Measurements from ENCODE around the gene F3. TPM values are rescaled to one million over a fixed set of nuclear protein-coding genes. Genes with fewer than 3 reads are reported as not detected.

F3 gene
- total and polyA plus RNA-seq, 9 of the 15 experiments (the other 6 are each of a cell fraction or from before 2014, with no cell fraction given): 0.24 to 0.28 TPM; not detected in 7

DNA sequence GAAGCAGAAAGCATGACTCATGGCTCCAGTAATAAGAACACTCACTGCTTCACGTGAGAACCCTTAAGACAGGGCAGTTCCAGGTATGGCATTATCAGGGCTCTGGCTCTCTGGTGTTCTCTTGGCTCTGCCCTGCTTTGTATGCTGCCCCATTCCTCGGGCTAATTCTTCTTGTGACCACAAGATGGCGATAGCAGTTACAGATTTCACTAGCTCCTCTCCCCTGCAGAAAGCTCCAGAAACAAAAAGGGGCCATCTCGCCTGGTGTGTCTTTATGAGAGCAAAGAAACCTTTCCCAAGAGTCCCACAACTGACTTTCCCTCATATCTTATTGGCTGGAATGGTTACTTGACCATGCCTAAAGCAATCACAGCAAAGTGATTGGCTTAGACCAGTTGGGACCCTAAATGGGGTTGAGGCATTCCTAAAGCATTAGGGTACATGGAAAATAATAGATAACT is 60.1 kb downstream of the F3 start:
- H3K79me2 ChIP-seq (ENCODE audit: control insufficient read depth, insufficient read depth, low read length): no peaks in the 10 kb centered on the region
- CTCF ChIA-PET (ENCODE audit: low intra/inter-chr PET ratio): interaction anchor here (3.9 kb wide), 1 partner anchor 324 kb away, joined by 25 read pairs; no protein-coding TSS in a partner anchor
- H2AFZ ChIP-seq (ENCODE audit: low read depth, low read length): no peak overlapping the region
- no peaks in the 10 kb centered on the region for H3K27me3 ChIP-seq (ENCODE audit: control insufficient read depth in 2 of 2, insufficient read depth in 2 of 2, low read length in 2 of 2)
- in situ Hi-C loops (cut with MboI) (no loop called here), intact Hi-C loops (cut with micrococcal nuclease) (loop anchor here (1.0 kb wide), 2 partner anchors 321 to 562 kb away; no protein-coding TSS in a partner anchor)
- no peak overlapping the region for H3K4me2 ChIP-seq (ENCODE audit: insufficient read depth, low read length)
- H3K36me3 ChIP-seq (ENCODE audit: control insufficient read depth, insufficient read depth, low read length): no peaks in the 10 kb centered on the region; the same call in 2 of the 3 replicates
- POLR2A ChIA-PET: interaction anchor here (1.0 to 1.5 kb wide), 3 partner anchors 15 to 327 kb away, joined by 4 to 5 read pairs (median 5); no protein-coding TSS in a partner anchor
- ATAC-seq: peak; percentile 96
- 5% methylated on average over 4 of the region's 4 CpGs for WGBS (ENCODE audit: insufficient coverage, low coverage, missing lambda C conversion rate)
- no peak overlapping the region for H3K9ac ChIP-seq (ENCODE audit: insufficient read depth in 1 of 2, low read depth in 2 of 2, low read length in 2 of 2)
- H3K27ac ChIP-seq (ENCODE audit: extremely low read depth, low read depth, low read length): no peak overlapping the region
- BruUV-seq (replicated peaks): no TSS peak
- no peaks in the 10 kb centered on the region for H3K4me1 ChIP-seq (replicated peaks in 1 of 2; ENCODE audit: control insufficient read depth in 2 of 2, insufficient read depth in 2 of 2, low read length in 2 of 2)
- H4K20me1 ChIP-seq (replicated peaks; ENCODE audit: control insufficient read depth, insufficient read depth, low read length): no peaks in the 10 kb centered on the region
- peak; percentile 52 to 65 (median 59) for DNase-seq (ENCODE audit: extremely low read depth in 1 of 4, low spot score in 3 of 4)
- H3K9me1 ChIP-seq (ENCODE audit: control insufficient read depth, insufficient read depth, low read length): no peaks in the 10 kb centered on the region
- TF ChIP-seq ZFX (CRISPR knock-in tag; IDR thresholded peaks at IDR 0.05): no peak
- TF ChIP-seq, protein P1, sequence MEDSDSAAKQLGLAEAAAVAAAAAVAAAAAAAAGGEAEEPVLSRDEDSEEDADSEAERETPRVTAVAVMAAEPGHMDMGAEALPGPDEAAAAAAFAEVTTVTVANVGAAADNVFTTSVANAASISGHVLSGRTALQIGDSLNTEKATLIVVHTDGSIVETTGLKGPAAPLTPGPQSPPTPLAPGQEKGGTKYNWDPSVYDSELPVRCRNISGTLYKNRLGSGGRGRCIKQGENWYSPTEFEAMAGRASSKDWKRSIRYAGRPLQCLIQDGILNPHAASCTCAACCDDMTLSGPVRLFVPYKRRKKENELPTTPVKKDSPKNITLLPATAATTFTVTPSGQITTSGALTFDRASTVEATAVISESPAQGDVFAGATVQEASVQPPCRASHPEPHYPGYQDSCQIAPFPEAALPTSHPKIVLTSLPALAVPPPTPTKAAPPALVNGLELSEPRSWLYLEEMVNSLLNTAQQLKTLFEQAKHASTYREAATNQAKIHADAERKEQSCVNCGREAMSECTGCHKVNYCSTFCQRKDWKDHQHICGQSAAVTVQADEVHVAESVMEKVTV (CRISPR knock-in tag; IDR thresholded peaks at IDR 0.05): peak; percentile 48
- TF ChIP-seq, protein P2, sequence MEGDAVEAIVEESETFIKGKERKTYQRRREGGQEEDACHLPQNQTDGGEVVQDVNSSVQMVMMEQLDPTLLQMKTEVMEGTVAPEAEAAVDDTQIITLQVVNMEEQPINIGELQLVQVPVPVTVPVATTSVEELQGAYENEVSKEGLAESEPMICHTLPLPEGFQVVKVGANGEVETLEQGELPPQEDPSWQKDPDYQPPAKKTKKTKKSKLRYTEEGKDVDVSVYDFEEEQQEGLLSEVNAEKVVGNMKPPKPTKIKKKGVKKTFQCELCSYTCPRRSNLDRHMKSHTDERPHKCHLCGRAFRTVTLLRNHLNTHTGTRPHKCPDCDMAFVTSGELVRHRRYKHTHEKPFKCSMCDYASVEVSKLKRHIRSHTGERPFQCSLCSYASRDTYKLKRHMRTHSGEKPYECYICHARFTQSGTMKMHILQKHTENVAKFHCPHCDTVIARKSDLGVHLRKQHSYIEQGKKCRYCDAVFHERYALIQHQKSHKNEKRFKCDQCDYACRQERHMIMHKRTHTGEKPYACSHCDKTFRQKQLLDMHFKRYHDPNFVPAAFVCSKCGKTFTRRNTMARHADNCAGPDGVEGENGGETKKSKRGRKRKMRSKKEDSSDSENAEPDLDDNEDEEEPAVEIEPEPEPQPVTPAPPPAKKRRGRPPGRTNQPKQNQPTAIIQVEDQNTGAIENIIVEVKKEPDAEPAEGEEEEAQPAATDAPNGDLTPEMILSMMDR (IDR thresholded peaks at IDR 0.05 in 2 of 3, conservative IDR thresholded peaks at IDR 0.05 in 1 of 3; ENCODE audit: insufficient read depth in 2 of 3, low read depth in 1 of 3, low read length in 3 of 3): peak; percentile 68 to 71 (median 68)
- TF ChIP-seq TRIM28 (IDR thresholded peaks at IDR 0.05): no peak
- TF ChIP-seq ZNF75A (CRISPR knock-in tag; IDR thresholded peaks at IDR 0.05): no peak
- TF ChIP-seq, protein P3, sequence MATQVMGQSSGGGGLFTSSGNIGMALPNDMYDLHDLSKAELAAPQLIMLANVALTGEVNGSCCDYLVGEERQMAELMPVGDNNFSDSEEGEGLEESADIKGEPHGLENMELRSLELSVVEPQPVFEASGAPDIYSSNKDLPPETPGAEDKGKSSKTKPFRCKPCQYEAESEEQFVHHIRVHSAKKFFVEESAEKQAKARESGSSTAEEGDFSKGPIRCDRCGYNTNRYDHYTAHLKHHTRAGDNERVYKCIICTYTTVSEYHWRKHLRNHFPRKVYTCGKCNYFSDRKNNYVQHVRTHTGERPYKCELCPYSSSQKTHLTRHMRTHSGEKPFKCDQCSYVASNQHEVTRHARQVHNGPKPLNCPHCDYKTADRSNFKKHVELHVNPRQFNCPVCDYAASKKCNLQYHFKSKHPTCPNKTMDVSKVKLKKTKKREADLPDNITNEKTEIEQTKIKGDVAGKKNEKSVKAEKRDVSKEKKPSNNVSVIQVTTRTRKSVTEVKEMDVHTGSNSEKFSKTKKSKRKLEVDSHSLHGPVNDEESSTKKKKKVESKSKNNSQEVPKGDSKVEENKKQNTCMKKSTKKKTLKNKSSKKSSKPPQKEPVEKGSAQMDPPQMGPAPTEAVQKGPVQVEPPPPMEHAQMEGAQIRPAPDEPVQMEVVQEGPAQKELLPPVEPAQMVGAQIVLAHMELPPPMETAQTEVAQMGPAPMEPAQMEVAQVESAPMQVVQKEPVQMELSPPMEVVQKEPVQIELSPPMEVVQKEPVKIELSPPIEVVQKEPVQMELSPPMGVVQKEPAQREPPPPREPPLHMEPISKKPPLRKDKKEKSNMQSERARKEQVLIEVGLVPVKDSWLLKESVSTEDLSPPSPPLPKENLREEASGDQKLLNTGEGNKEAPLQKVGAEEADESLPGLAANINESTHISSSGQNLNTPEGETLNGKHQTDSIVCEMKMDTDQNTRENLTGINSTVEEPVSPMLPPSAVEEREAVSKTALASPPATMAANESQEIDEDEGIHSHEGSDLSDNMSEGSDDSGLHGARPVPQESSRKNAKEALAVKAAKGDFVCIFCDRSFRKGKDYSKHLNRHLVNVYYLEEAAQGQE (IDR thresholded peaks at IDR 0.05; ENCODE audit: borderline replicate concordance): peak; percentile 48; the same call in 1 of the 2 replicates
- TF ChIP-seq, protein P3 (CRISPR knock-in tag; IDR thresholded peaks at IDR 0.05; ENCODE audit: low read depth): no peak
- TF ChIP-seq RAD21 (CRISPR knock-in tag; conservative IDR thresholded peaks at IDR 0.05 in 1 of 2, IDR thresholded peaks at IDR 0.05 in 1 of 2): peak; percentile 54 to 65
- TF ChIP-seq NR2F6 (CRISPR knock-in tag; IDR thresholded peaks at IDR 0.05): no peak
- no peaks in the 10 kb centered on the region for H3K9me3 ChIP-seq (replicated peaks; ENCODE audit: control insufficient read depth, insufficient read depth, low read depth, low read length)
- peak; percentile 26 for FAIRE-seq
- H3K4me3 ChIP-seq: no peak overlapping the region

Data from K562 (cell line).